GM15510 (cell line): ENCODE measurements around the gene SCN10A.

Experiments
- POLR2A ChIP-seq: IDR thresholded peaks from 3 replicates; pipeline ENCODE4 v1.6.1; 2011; ENCODE audit warnings: borderline replicate concordance; ENCODE audit not compliant: insufficient read length; ENCODE audit errors: extremely low read depth

The SCN10A gene

GRCh38 chr3:38653685-38654537 lies 162.1 kb downstream of the SCN10A start:
- no peak for TF ChIP-seq POLR2A

GRCh38 chr3:38652934-38653333 lies 163.1 kb downstream of the SCN10A start:
- TF ChIP-seq POLR2A: no peak

GRCh38 chr3:38651153-38651789 lies 164.7 kb downstream of the SCN10A start:
- TF ChIP-seq POLR2A: no peak

GRCh38 chr3:38650248-38650951 lies 165.6 kb downstream of the SCN10A start:
- no peak for TF ChIP-seq POLR2A

GRCh38 chr3:38649500-38650247 lies 166.3 kb downstream of the SCN10A start, which contains the start of gene SCN5A:
Gene SCN5A (minus strand): TSS chr3:38649687. CDS start chr3:38633307, 16,380 bp downstream.
- no peak for TF ChIP-seq POLR2A

- no peak for TF ChIP-seq POLR2A
Observed at GRCh38 chr3:38648659-38649499, 167.1 kb downstream of the SCN10A start.

- no peak for TF ChIP-seq POLR2A
Observed at GRCh38 chr3:38648024-38648658, 167.9 kb downstream of the SCN10A start.

GRCh38 chr3:38647217-38647970 lies 168.6 kb downstream of the SCN10A start:
- TF ChIP-seq POLR2A: no peak
